PC-3 (cell line): Measurements from ENCODE around the gene ESPN. TPM values are rescaled to one million over a fixed set of nuclear protein-coding genes. Genes with fewer than 3 reads are reported as not detected.

Source experiments
- ATAC-seq: fragments of 200-7000 bp; cut with Tn5 transposase; 2 replicates; pipeline ENCODE4 v1.9.1; 2020; ENCODE audit warnings: mild to moderate bottlenecking, moderate library complexity
- BruUV-seq: library from RNA; stranded (reverse); fragments of 400-500 nt; replicated peaks from 2 replicates; lab custom pipeline; 2021; lab: Mats Ljungman, UMichigan
- CTCF ChIA-PET: fragments of 300-600 bp; sonication (Branson Sonifier 250); formaldehyde crosslinking; loops from one replicate; lab custom pipeline; 2022; ENCODE audit warnings: antibody characterized with exemption; lab: Charles Lee
- POLR2A ChIA-PET: fragments of 300-600 bp; sonication (Branson Sonifier 250); formaldehyde crosslinking; loops from one replicate; lab custom pipeline; 2022; ENCODE audit warnings: antibody characterized with exemption; ENCODE audit not compliant: unreplicated experiment; lab: Charles Lee
- DNase-seq: peaks from one replicate; pipeline ENCODE4 v3.0.0-alpha.2; 2015
- H2AFZ ChIP-seq: fragments of 300-600 bp; sonication (generic); 2 replicates; pipeline ENCODE4 v1.6.0; 2016; ENCODE audit warnings: antibody characterized with exemption, low read length
- H3F3A ChIP-seq: fragments of 300-600 bp; sonication (generic); one replicate; pipeline ENCODE4 v1.6.0; 2017; ENCODE audit warnings: antibody characterized with exemption, low read length, control low read depth, mild to moderate bottlenecking; ENCODE audit not compliant: unreplicated experiment
- H3K27ac ChIP-seq: fragments of 300-600 bp; sonication (generic); 2 replicates; pipeline ENCODE4 v1.5.1; 2016; ENCODE audit warnings: mild to moderate bottlenecking, low read length
- H3K27me3 ChIP-seq: fragments of 300-600 bp; sonication (generic); 2 replicates; pipeline ENCODE4 v1.6.1; 2016; ENCODE audit warnings: low read length, mixed read lengths
- H3K36me3 ChIP-seq: fragments of 300-600 bp; sonication (generic); 2 replicates; pipeline ENCODE4 v1.6.1; 2016; ENCODE audit warnings: low read depth, mixed run types, low read length, mixed read lengths
- H3K4me1 ChIP-seq: fragments of 300-600 bp; sonication (generic); 2 replicates; pipeline ENCODE4 v1.5.1; 2016; ENCODE audit warnings: low read length; ENCODE audit not compliant: insufficient read depth
- H3K4me2 ChIP-seq: fragments of 300-600 bp; sonication (generic); 2 replicates; pipeline ENCODE4 v1.6.0; 2016; ENCODE audit warnings: low read length
- H3K4me3 ChIP-seq: fragments of 300-600 bp; sonication (generic); 2 replicates; pipeline ENCODE4 v1.5.1; 2016; ENCODE audit warnings: mild to moderate bottlenecking, low read length, mixed read lengths
- H3K79me2 ChIP-seq: fragments of 300-600 bp; sonication (generic); 2 replicates; pipeline ENCODE4 v1.6.1; 2017; ENCODE audit warnings: low read length, mixed read lengths
- H3K9ac ChIP-seq: fragments of 300-600 bp; sonication (generic); 2 replicates; pipeline ENCODE4 v1.6.0; 2016; ENCODE audit warnings: mild to moderate bottlenecking, low read length
- H3K9me2 ChIP-seq: fragments of 300-600 bp; sonication (generic); replicated peaks from 2 replicates; pipeline ENCODE4 v1.6.1; 2016; ENCODE audit warnings: mixed run types, low read length, mixed read lengths
- H3K9me3 ChIP-seq: fragments of 300-600 bp; sonication (generic); 2 replicates; pipeline ENCODE4 v1.6.1; 2016; ENCODE audit warnings: low read length, mixed read lengths
- H4K20me1 ChIP-seq: fragments of 300-600 bp; sonication (generic); 2 replicates; pipeline ENCODE4 v1.6.1; 2016; ENCODE audit warnings: low read length, mixed read lengths
- CTCF ChIP-seq: fragments of 300-600 bp; sonication (generic); conservative IDR thresholded peaks from 2 replicates; pipeline ENCODE4 v1.5.1; 2017; ENCODE audit warnings: antibody characterized with exemption, low read depth, mild to moderate bottlenecking, low read length
- EZH2 ChIP-seq: fragments of 300-600 bp; sonication (generic); IDR thresholded peaks from one replicate; pipeline ENCODE4 v1.6.1; 2017; ENCODE audit warnings: antibody characterized with exemption, mild to moderate bottlenecking, low read length; ENCODE audit not compliant: unreplicated experiment
- EZH2phosphoT487 ChIP-seq: fragments of 300-600 bp; sonication (generic); IDR thresholded peaks from 2 replicates; pipeline ENCODE4 v1.6.1; 2018; ENCODE audit warnings: mild to moderate bottlenecking, antibody characterized with exemption, low read length, borderline replicate concordance
- intact Hi-C: fragments of 100-400 bp; cut with micrococcal nuclease; formaldehyde crosslinking; loops from 2 replicates; pipeline ENCODE4 v1.9.0; 2023
- total RNA-seq: library from RNA; depleted of rRNA; stranded (reverse); fragments of >200 nt; gene quantifications from 2 replicates; pipeline ENCODE4 v1.2.3, GENCODE V29; 2014

Gene ESPN
- total RNA-seq, 1 experiment from 2014 or later, result 11.1 TPM

DNA sequence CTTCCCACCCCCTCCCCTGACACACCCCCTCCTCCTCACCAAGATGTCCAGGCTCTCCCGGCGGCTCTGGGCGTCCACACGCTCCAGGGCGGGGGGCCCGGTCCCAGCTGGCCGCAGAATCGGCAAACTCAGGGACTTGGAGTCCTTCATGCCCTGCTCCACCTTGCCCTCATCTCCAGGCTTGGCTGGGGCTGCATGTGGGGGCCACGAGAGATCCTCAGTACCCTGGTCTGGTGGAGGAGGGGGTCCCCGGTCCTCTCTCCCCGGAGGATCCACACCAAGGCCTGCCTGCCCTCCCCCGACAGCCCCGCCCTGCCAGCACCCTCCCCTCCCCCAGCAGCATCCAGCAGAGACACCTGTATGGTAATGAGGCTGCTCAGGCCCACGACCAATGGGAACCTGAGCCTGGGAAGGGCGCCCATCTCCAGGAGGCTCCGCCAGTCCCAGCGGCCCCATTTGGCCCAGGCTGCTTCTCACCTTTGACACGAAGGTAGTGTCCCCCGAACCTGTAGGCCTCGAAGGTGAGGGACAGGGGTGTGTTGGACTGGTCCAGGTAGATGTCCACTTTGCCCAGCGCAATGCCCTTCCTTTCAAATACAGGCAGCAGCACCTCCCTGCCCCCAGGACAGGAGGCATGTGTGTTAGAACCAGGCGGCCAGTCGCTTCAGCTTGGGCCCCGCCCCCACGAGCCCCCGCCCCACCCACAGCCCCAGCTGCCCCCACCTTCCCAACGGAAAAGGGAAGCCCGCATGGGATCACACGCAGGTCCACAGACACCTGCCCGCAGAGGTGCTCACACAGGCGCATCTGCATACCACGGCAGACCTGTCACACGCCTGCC, 49.6 kb downstream of the ESPN start:
- Histone ChIP-seq H3F3A (no peaks in the 10 kb centered on the region), H3K27me3 (no peaks in the 10 kb centered on the region), H3K36me3 (peaks cover 31% of the 10 kb centered on the region), H3K9me3 (no peaks in the 10 kb centered on the region), H3K27ac (no peak overlapping the region), H4K20me1 (no peaks in the 10 kb centered on the region), H3K9me2 (no peaks in the 10 kb centered on the region), H3K4me2 (no peak overlapping the region), H3K4me3 (no peak overlapping the region), H3K79me2 (no peaks in the 10 kb centered on the region), H3K9ac (no peak overlapping the region), H3K4me1 (no peaks in the 10 kb centered on the region), H2AFZ (no peak overlapping the region)
- no peak for TF ChIP-seq EZH2
- TF ChIP-seq EZH2phosphoT487, result no peak
- TF ChIP-seq CTCF, result no peak
- CTCF ChIA-PET, result no interaction called here
- BruUV-seq, result no TSS peak
- no peak for ATAC-seq
- intact Hi-C loops, result no loop called here
- DNase-seq, result no peak
- POLR2A ChIA-PET, result no interaction called here

DNA sequence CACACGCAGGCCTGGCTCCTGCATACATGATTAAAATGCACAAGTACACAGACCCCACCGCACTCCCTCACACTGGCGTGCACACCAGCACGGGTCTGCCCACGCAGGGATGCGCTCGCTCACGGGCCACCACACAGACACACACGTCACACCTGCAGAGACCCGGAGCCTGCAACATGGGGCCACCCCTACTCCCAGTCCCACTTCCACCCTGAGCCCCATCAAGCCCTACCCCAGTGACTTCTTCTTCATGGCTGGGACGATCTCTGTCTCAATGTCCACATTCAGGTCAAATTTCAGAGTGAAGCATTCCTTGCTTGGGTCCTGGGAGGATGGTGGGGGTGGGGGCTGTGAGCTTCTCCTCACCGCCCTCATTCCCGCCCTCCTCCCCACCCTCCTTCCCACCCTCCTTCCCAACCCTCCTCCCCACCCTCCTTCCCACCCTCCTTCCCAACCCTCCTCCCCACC, 50.3 kb downstream of the ESPN start:
- Histone ChIP-seq H3K4me2 (no peak overlapping the region), H3K9me2 (no peaks in the 10 kb centered on the region), H3K27me3 (no peaks in the 10 kb centered on the region), H3F3A (no peaks in the 10 kb centered on the region), H2AFZ (no peak overlapping the region), H3K27ac (no peak overlapping the region), H3K4me3 (no peak overlapping the region), H3K79me2 (no peaks in the 10 kb centered on the region), H3K4me1 (no peaks in the 10 kb centered on the region), H3K36me3 (peaks cover 24% of the 10 kb centered on the region), H3K9ac (no peak overlapping the region), H4K20me1 (no peaks in the 10 kb centered on the region), H3K9me3 (no peaks in the 10 kb centered on the region)
- no TSS peak for BruUV-seq
- CTCF ChIA-PET, result no interaction called here
- ATAC-seq (no peak), DNase-seq (no peak)
- intact Hi-C loops, result no loop called here
- TF ChIP-seq EZH2phosphoT487, result no peak
- no peak for TF ChIP-seq CTCF
- no peak for TF ChIP-seq EZH2
- POLR2A ChIA-PET, result no interaction called here
